Tibial nerve (tissue), 4 donors: Measurements from ENCODE around the gene RASAL2.

Experiments
- CTCF ChIP-seq, 5 experiments: fragments of 200-600 bp in 3 of 5; fragments of 450-650 bp in 2 of 5; sonication (generic) in 3 of 5; IDR thresholded peaks; one replicate each; pipeline ENCODE4 v1.5.1; 2016 to 2019; ENCODE audit warnings: antibody characterized with exemption in 5 of 5, mild to moderate bottlenecking in 3 of 5, moderate library complexity in 2 of 5
- EP300 ChIP-seq, 2 donors: sonication (generic); formaldehyde crosslinking; IDR thresholded peaks; one replicate each; pipeline ENCODE4 v1.6.1; 2017; ENCODE audit warnings: antibody characterized with exemption in 2 of 2, mild to moderate bottlenecking in 1 of 2

- TF ChIP-seq CTCF (IDR thresholded peaks at IDR 0.05) (no peak), EP300 (IDR thresholded peaks at IDR 0.05) (no peak)
Observed at GRCh38 chr1:178405137-178405536, 311.2 kb downstream of the RASAL2 start.
